ENCODE results near the gene FAM163A. TPM values are rescaled to one million over a fixed set of nuclear protein-coding genes. Genes with fewer than 3 reads are reported as not detected.

The FAM163A gene
- polyA plus RNA-seq, 3 donors, result not detected

DNA sequence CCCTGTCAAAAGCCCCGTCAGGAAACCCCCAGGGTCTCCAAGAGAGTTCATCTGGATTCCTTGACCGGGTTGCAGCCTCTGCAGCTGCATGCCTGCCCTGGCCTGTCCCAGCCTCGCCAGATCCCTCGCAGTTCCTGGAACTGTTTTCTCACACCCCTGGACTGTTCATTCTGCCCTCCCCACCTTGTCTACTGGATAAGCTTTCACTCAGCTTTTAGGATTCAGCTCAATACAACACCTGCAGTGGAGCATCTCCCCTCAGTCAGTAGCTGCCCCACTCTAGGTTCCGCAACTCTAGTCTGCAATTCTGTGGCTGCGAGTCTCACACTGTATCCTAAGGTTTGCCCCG is 67.2 kb downstream of the FAM163A start:
- Mint-ChIP-seq H3K36me3 (no peaks in the 10 kb centered on the region), H3K9me3 (peaks cover 0 to 2% (median 0%) of the 10 kb centered on the region in 7 donors), H3K27ac (no peak overlapping the region), H3K4me3 (no peak overlapping the region), H3K27me3 (ENCODE audit: low read depth in 3 of 3) (peaks cover 5 to 13% (median 10%) of the 10 kb centered on the region in 3 donors), H3K4me1 (peaks cover 15% of the 10 kb centered on the region)
- peaks cover 7 to 12% of the 10 kb centered on the region in 2 donors for H3K4me1 ChIP-seq (ENCODE audit: control insufficient read depth in 1 of 2, insufficient read depth in 2 of 2, low read length in 2 of 2)
- H3K27me3 ChIP-seq (ENCODE audit: control insufficient read depth in 2 of 2, insufficient read depth in 2 of 2, low read length in 2 of 2), result no peaks in the 10 kb centered on the region
- H3K4me2 ChIP-seq (replicated peaks; ENCODE audit: extremely low read depth, low read length, poor library complexity, severe bottlenecking), result no peak overlapping the region
- no peaks in the 10 kb centered on the region for H3K79me2 ChIP-seq (ENCODE audit: insufficient read depth, low read length)
- H3K36me3 ChIP-seq (replicated peaks in 1 of 2; ENCODE audit: control insufficient read depth in 1 of 2, insufficient read depth in 2 of 2, low read length in 2 of 2), result no peaks in the 10 kb centered on the region
- H4K20me1 ChIP-seq (ENCODE audit: insufficient read depth, low read length), result no peaks in the 10 kb centered on the region
- TF ChIP-seq, protein P1, sequence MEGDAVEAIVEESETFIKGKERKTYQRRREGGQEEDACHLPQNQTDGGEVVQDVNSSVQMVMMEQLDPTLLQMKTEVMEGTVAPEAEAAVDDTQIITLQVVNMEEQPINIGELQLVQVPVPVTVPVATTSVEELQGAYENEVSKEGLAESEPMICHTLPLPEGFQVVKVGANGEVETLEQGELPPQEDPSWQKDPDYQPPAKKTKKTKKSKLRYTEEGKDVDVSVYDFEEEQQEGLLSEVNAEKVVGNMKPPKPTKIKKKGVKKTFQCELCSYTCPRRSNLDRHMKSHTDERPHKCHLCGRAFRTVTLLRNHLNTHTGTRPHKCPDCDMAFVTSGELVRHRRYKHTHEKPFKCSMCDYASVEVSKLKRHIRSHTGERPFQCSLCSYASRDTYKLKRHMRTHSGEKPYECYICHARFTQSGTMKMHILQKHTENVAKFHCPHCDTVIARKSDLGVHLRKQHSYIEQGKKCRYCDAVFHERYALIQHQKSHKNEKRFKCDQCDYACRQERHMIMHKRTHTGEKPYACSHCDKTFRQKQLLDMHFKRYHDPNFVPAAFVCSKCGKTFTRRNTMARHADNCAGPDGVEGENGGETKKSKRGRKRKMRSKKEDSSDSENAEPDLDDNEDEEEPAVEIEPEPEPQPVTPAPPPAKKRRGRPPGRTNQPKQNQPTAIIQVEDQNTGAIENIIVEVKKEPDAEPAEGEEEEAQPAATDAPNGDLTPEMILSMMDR (IDR thresholded peaks at IDR 0.05), result no peak
- H3K27ac ChIP-seq (ENCODE audit: low read depth in 1 of 2, low read length in 2 of 2), result no peak overlapping the region
- intact Hi-C loops (cut with micrococcal nuclease), result no loop called here
- no peak overlapping the region for H3K4me3 ChIP-seq (replicated peaks in 1 of 3; ENCODE audit: low read depth in 2 of 3, low read length in 3 of 3)
- no peak for DNase-seq
- H2AFZ ChIP-seq (ENCODE audit: insufficient read depth, low read depth, low read length, poor library complexity, severe bottlenecking), result no peak overlapping the region
- 98% methylated on average over 4 of the region's 7 CpGs for WGBS (ENCODE audit: insufficient coverage)
- no peak overlapping the region for H3K9ac ChIP-seq (ENCODE audit: insufficient read depth, low read length, poor library complexity, severe bottlenecking)
- H3K9me3 ChIP-seq (replicated peaks in 1 of 2; ENCODE audit: control insufficient read depth in 1 of 2, insufficient read depth in 1 of 2, low read length in 2 of 2), result no peaks in the 10 kb centered on the region

DNA sequence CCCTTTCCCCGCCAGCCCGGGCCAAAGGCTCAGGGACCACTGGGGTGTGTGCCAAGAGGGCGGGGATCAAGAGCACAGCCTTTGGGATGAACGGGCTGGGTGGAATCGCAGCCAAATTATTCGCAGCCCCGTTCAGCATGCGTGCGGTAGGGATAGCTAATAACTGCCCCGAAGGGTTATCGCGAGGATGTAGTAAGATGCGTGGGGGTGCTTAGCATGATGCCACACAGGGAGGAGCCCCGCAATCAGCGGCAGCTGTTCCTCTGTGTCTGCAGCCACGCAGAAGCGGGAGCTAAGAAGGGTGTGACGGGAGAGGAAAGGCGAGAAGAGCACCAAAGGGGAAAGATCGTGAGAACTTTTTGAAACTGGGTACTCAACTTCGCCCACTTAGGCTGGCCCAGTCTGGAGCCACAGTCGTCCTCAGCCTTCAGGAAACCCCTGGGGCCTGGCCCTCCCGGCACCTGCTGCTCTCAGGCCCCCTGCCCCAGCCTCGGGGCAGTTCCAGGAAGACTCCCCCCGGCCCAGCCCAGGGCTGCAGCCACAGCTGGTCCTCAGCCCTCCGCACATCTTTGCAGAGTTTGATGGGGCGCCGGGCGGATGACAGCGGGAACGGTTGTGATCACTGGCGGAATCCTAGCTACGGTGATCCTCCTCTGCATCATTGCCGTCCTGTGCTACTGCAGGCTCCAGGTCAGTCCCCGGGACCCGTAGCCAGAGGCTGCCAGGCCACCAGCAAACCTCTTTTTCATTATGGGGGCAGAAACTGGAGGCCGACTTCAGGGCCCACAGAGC is 69.6 kb downstream of the FAM163A start:
- Mint-ChIP-seq H3K4me1 (peaks cover 22% of the 10 kb centered on the region), H3K4me3 (no peak overlapping the region), H3K36me3 (no peaks in the 10 kb centered on the region), H3K27ac (no peak overlapping the region), H3K9me3 (peaks cover 0 to 2% (median 0%) of the 10 kb centered on the region in 7 donors), H3K27me3 (ENCODE audit: low read depth in 3 of 3) (peaks cover 14 to 26% (median 18%) of the 10 kb centered on the region in 3 donors)
- Histone ChIP-seq H3K9me3 (replicated peaks in 1 of 2; ENCODE audit: control insufficient read depth in 1 of 2, insufficient read depth in 1 of 2, low read length in 2 of 2) (no peaks in the 10 kb centered on the region), H3K4me1 (ENCODE audit: control insufficient read depth in 1 of 2, insufficient read depth in 2 of 2, low read length in 2 of 2) (peaks cover 13 to 18% of the 10 kb centered on the region in 2 donors), H4K20me1 (ENCODE audit: insufficient read depth, low read length) (no peaks in the 10 kb centered on the region), H3K4me3 (replicated peaks in 1 of 3; ENCODE audit: low read depth in 2 of 3, low read length in 3 of 3) (no peak overlapping the region), H3K79me2 (ENCODE audit: insufficient read depth, low read length) (no peaks in the 10 kb centered on the region), H3K27me3 (ENCODE audit: control insufficient read depth in 2 of 2, insufficient read depth in 2 of 2, low read length in 2 of 2) (peaks cover 0 to 2% of the 10 kb centered on the region in 2 donors), H3K4me2 (replicated peaks; ENCODE audit: extremely low read depth, low read length, poor library complexity, severe bottlenecking) (no peak overlapping the region), H3K36me3 (replicated peaks in 1 of 2; ENCODE audit: control insufficient read depth in 1 of 2, insufficient read depth in 2 of 2, low read length in 2 of 2) (no peaks in the 10 kb centered on the region), H2AFZ (ENCODE audit: insufficient read depth, low read depth, low read length, poor library complexity, severe bottlenecking) (no peak overlapping the region), H3K27ac (ENCODE audit: low read depth in 1 of 2, low read length in 2 of 2) (no peak overlapping the region), H3K9ac (ENCODE audit: insufficient read depth, low read length, poor library complexity, severe bottlenecking) (no peak overlapping the region)
- no peak for DNase-seq
- 94% methylated on average over 37 of the region's 37 CpGs for WGBS (ENCODE audit: insufficient coverage)
- TF ChIP-seq, protein P1 (IDR thresholded peaks at IDR 0.05), result no peak
- intact Hi-C loops (cut with micrococcal nuclease), result no loop called here
